PC-9 (cell line): ENCODE measurements around the gene MSN. TPM values are rescaled to one million over a fixed set of nuclear protein-coding genes. Genes with fewer than 3 reads are reported as not detected.

Experiments used
- BruUV-seq: library from RNA; stranded (reverse); fragments of 400-500 nt; replicated peaks from 2 replicates; lab custom pipeline; 2021; lab: Mats Ljungman, UMichigan
- CTCF ChIA-PET: fragments of 300-600 bp; sonication (Branson Sonifier 250); formaldehyde crosslinking; loops from one replicate; lab custom pipeline; 2022; ENCODE audit warnings: antibody characterized with exemption; lab: Charles Lee
- POLR2A ChIA-PET: fragments of 300-600 bp; sonication (Branson Sonifier 250); formaldehyde crosslinking; loops from one replicate; lab custom pipeline; 2022; ENCODE audit warnings: antibody characterized with exemption; ENCODE audit not compliant: unreplicated experiment; lab: Charles Lee
- DNase-seq, 2 experiments: peaks; one replicate each; pipeline versions ENCODE4 v3.0.0 to v3.0.0-alpha.2; 2015 to 2022; ENCODE audit warnings: mixed read lengths in 1 of 2
- H2AFZ ChIP-seq: fragments of 200-600 bp; sonication (generic); 2 replicates; pipeline ENCODE4 v1.8.1; 2017; ENCODE audit warnings: antibody characterized with exemption
- H3F3A ChIP-seq: fragments of 200-600 bp; sonication (generic); 2 replicates; pipeline ENCODE4 v1.8.1; 2017; ENCODE audit warnings: antibody characterized with exemption, mild to moderate bottlenecking, low read depth; ENCODE audit not compliant: insufficient read depth
- H3K27ac ChIP-seq: fragments of 200-600 bp; sonication (generic); 2 replicates; pipeline ENCODE4 v1.6.1; 2016; ENCODE audit warnings: mixed run types
- H3K27me3 ChIP-seq: fragments of 200-600 bp; sonication (generic); 2 replicates; pipeline ENCODE4 v1.6.1; 2016; ENCODE audit warnings: low read depth, mixed run types; ENCODE audit not compliant: insufficient read depth
- H3K36me3 ChIP-seq: fragments of 200-600 bp; sonication (generic); 2 replicates; pipeline ENCODE4 v1.6.1; 2016; ENCODE audit warnings: low read depth, mixed run types
- H3K4me1 ChIP-seq: fragments of 200-600 bp; sonication (generic); replicated peaks from 2 replicates; pipeline ENCODE4 v1.6.1; 2016; ENCODE audit warnings: mixed run types; ENCODE audit not compliant: insufficient read depth
- H3K4me2 ChIP-seq: fragments of 200-600 bp; sonication (generic); 2 replicates; pipeline ENCODE4 v1.6.1; 2017; ENCODE audit warnings: mixed run types
- H3K4me3 ChIP-seq: fragments of 200-600 bp; sonication (generic); 2 replicates; pipeline ENCODE4 v1.6.1; 2016; ENCODE audit warnings: mixed run types
- H3K79me2 ChIP-seq: fragments of 200-600 bp; sonication (generic); 2 replicates; pipeline ENCODE4 v1.6.1; 2017; ENCODE audit warnings: low read depth, mixed run types
- H3K9me2 ChIP-seq: fragments of 200-600 bp; sonication (generic); 2 replicates; pipeline ENCODE4 v1.8.1; 2017; ENCODE audit warnings: mild to moderate bottlenecking; ENCODE audit not compliant: insufficient read depth
- H3K9me3 ChIP-seq: fragments of 200-600 bp; sonication (generic); 2 replicates; pipeline ENCODE4 v1.8.1; 2016; ENCODE audit warnings: low read depth; ENCODE audit not compliant: insufficient read depth
- H4K20me1 ChIP-seq: fragments of 200-600 bp; sonication (generic); 2 replicates; pipeline ENCODE4 v1.8.1; 2017; ENCODE audit not compliant: insufficient read depth
- EZH2 ChIP-seq: fragments of 200-600 bp; sonication (generic); IDR thresholded peaks from 2 replicates; pipeline ENCODE4 v1.8.0; 2017; ENCODE audit warnings: antibody characterized with exemption, low read depth
- intact Hi-C: fragments of 100-400 bp; cut with micrococcal nuclease; formaldehyde crosslinking; loops from one replicate; pipeline ENCODE4 v1.10.0; 2022; ENCODE audit not compliant: unreplicated experiment
- total RNA-seq: library from RNA; stranded (reverse); gene quantifications from 2 replicates; pipeline ENCODE4 v1.2.3, GENCODE V29; 2021
- TF ChIP-seq, protein P1 (sequence below): fragments of 200-600 bp; sonication (generic); conservative IDR thresholded peaks from 2 replicates; pipeline ENCODE4 v1.6.1; 2017; ENCODE audit warnings: mixed run types, antibody characterized with exemption, mild to moderate bottlenecking, moderate library complexity

MSN gene
- total RNA-seq, 1 experiment from 2014 or later = 235 TPM

DNA sequence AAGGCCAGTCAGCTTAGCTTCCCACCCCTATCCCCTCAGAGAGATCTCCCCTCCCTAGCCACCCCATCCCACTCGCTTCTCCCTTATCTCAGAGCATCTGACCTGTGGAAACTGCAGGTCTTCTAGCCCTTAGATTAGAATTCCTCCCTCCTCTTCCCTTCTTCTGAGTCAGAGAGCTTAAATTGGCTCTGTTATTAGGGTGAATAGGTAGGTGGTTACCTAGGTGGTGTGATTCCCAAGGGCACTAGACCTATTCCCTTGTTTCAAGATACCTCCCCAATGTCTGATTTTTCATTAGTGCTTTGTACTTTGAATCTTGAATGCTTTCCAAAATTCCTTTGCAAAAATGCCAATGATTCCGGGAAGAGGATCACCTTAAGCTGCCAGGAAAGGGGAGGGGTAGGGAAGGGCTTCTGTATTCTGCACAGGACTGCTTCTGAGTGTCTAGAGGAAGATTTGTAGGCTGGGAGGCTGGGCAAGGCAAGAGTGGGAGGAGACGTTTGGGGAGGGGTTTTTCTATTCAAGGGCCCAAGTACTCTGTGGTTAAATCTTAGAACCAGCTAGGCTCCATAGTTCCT lies 24.5 kb upstream of the MSN start:
- ChIA-PET CTCF (no interaction called here), POLR2A (interaction anchor here (0.5 to 0.7 kb wide), 3 partner anchors 26 to 278 kb away, joined by 3 to 7 read pairs (median 6); no protein-coding TSS in a partner anchor)
- Histone ChIP-seq H3K9me3 (no peaks in the 10 kb centered on the region), H3K36me3 (no peaks in the 10 kb centered on the region), H3K4me2 (peak overlapping the region; percentile 22; the same call in 1 of the 2 replicates), H4K20me1 (no peaks in the 10 kb centered on the region), H3K4me3 (no peak overlapping the region), H3K79me2 (no peaks in the 10 kb centered on the region), H2AFZ (no peak overlapping the region), H3K9me2 (no peaks in the 10 kb centered on the region), H3K4me1 (peaks cover 33% of the 10 kb centered on the region), H3K27me3 (no peaks in the 10 kb centered on the region), H3F3A (peaks cover 18% of the 10 kb centered on the region; the same call in 1 of the 2 replicates), H3K27ac (peak overlapping the region; percentile 68)
- DNase-seq = peak; percentile 49 to 62
- TF ChIP-seq, protein P1, sequence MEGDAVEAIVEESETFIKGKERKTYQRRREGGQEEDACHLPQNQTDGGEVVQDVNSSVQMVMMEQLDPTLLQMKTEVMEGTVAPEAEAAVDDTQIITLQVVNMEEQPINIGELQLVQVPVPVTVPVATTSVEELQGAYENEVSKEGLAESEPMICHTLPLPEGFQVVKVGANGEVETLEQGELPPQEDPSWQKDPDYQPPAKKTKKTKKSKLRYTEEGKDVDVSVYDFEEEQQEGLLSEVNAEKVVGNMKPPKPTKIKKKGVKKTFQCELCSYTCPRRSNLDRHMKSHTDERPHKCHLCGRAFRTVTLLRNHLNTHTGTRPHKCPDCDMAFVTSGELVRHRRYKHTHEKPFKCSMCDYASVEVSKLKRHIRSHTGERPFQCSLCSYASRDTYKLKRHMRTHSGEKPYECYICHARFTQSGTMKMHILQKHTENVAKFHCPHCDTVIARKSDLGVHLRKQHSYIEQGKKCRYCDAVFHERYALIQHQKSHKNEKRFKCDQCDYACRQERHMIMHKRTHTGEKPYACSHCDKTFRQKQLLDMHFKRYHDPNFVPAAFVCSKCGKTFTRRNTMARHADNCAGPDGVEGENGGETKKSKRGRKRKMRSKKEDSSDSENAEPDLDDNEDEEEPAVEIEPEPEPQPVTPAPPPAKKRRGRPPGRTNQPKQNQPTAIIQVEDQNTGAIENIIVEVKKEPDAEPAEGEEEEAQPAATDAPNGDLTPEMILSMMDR = no peak
- TF ChIP-seq EZH2 = no peak
- intact Hi-C loops = loop anchor here (1.0 to 5.0 kb wide), 3 partner anchors 26 to 63 kb away; no protein-coding TSS in a partner anchor
- BruUV-seq = no TSS peak

DNA sequence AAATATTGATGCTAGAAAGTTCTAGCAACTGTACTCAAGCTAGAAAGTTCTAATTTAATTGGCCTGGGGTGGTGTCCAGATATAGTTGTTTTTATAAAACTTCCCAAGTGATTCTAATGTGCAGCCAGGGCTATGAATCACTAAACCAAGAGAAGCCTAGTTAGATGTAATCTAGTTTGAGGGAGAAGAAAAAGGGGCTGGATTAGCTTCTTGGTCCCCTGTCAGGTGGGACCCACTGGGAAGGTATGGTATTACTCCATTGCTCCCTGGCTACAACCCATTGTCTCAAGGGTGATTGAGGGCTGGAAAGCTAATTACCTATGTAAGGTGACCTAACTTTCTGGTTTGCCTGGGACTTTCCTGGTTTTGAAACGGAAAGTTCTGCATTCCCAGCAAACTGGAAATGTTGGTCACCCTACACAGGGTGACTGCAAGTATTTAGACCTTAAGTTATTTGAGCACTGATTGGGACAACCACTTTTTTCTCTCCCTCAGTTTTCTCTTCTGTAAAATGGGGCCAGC lies 23.9 kb upstream of the MSN start:
- TSS peak; percentile 59 for BruUV-seq
- TF ChIP-seq, protein P1 = no peak
- peaks cover 18% of the 10 kb centered on the region; the same call in 1 of the 2 replicates for H3F3A ChIP-seq
- H3K9me2 ChIP-seq = no peaks in the 10 kb centered on the region
- POLR2A ChIA-PET = interaction anchor here (0.5 to 0.7 kb wide), 4 partner anchors 25 to 278 kb away, joined by 3 to 7 read pairs (median 4); no protein-coding TSS in a partner anchor
- DNase-seq = peak; percentile 40 to 78
- peak overlapping the region; percentile 40 for H3K4me2 ChIP-seq
- CTCF ChIA-PET = no interaction called here
- no peaks in the 10 kb centered on the region for H3K27me3 ChIP-seq
- H3K4me3 ChIP-seq = no peak overlapping the region
- no peaks in the 10 kb centered on the region for H3K79me2 ChIP-seq
- H4K20me1 ChIP-seq = no peaks in the 10 kb centered on the region
- peaks cover 33% of the 10 kb centered on the region for H3K4me1 ChIP-seq
- no peak overlapping the region for H2AFZ ChIP-seq
- H3K27ac ChIP-seq = peak overlapping the region; percentile 68
- intact Hi-C loops = loop anchor here (1.0 to 5.0 kb wide), 3 partner anchors 25 to 63 kb away; no protein-coding TSS in a partner anchor
- no peaks in the 10 kb centered on the region for H3K9me3 ChIP-seq
- H3K36me3 ChIP-seq = no peaks in the 10 kb centered on the region

DNA sequence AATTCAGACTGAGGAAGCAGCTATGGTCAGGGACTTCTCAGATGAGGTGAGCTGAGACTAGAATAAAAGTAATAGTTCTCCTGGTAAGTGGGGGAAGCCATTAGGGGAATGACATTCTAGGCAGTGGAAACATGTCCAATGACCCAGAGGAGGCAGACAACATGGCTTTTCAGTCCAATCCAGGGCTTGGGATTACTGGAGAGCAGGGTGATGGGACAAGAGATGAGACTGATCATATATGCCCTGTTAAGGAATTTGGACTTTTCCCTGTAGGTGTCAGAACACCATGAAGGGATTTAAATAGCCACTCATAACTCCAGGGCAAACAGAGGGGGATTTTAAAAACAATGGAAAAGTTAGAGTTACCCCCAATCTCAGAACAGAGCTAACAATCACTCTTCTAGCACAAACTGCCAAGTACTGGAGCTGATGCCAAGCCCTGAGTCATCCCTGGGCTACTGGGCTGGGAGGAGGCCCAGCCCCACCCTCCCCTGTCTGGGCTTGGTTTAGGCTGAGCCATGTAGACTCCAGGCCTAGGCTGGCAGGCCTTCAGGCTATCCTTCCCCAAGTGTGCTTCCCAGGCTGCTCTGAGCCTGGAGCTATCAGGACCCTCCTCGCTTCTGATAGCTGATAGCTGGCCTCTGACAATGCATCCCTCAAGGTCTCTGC lies 22.7 kb upstream of the MSN start:
- H3K4me3 ChIP-seq = no peak overlapping the region
- POLR2A ChIA-PET = interaction anchor here (0.6 kb wide), 1 partner anchor 22 kb away, joined by 3 read pairs; no protein-coding TSS in a partner anchor
- peak; percentile 58 to 68 for DNase-seq
- H3K4me1 ChIP-seq = peaks cover 33% of the 10 kb centered on the region
- H3K9me2 ChIP-seq = no peaks in the 10 kb centered on the region
- no peaks in the 10 kb centered on the region for H3K79me2 ChIP-seq
- no peaks in the 10 kb centered on the region for H3K27me3 ChIP-seq
- peaks cover 18% of the 10 kb centered on the region; the same call in 1 of the 2 replicates for H3F3A ChIP-seq
- CTCF ChIA-PET = interaction anchor here (0.8 kb wide), 1 partner anchor 61 kb away, joined by 15 read pairs; no protein-coding TSS in a partner anchor
- no peaks in the 10 kb centered on the region for H3K9me3 ChIP-seq
- H3K4me2 ChIP-seq = peak overlapping the region; percentile 40
- H2AFZ ChIP-seq = no peak overlapping the region
- BruUV-seq = TSS peak; percentile 57
- intact Hi-C loops = loop anchor here (5.0 kb wide), 1 partner anchor 47 kb away; no protein-coding TSS in a partner anchor
- no peaks in the 10 kb centered on the region for H3K36me3 ChIP-seq
- peak overlapping the region; percentile 68 for H3K27ac ChIP-seq
- H4K20me1 ChIP-seq = no peaks in the 10 kb centered on the region
- TF ChIP-seq EZH2 = no peak
- TF ChIP-seq, protein P1 = no peak
